HG03469 (cell line): Measurements from ENCODE around the gene MRPL11.

Source experiments
- ATAC-seq: cut with Tn5 transposase; IDR thresholded peaks from one replicate; pipeline ENCODE4 v1.9.1; 2021; ENCODE audit warnings: mild to moderate bottlenecking, moderate library complexity, moderate number of reproducible peaks; ENCODE audit not compliant: unreplicated experiment

The MRPL11 gene

GRCh38 chr11:66407651-66408050, 31.0 kb downstream of the MRPL11 start:
- no peak for ATAC-seq

DNA sequence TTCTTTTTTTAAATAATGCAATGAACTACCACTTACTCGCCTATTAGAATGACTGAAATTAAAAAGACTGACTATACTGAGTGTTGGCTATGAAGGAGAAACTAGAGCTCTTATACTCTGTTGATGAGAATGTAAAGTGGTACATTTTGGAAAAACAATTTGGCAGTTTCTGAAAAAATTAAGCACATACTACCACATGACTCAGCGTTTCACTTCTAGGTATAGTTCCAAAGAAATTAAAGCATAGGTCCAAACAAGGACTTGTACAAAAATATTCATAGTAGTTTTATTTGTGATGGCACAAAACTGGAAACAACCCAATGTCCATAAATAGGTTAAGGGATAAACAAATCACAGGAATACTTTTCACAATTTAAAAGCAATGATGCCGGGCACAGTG, 44.7 kb downstream of the MRPL11 start:
- no peak for ATAC-seq

- no peak for ATAC-seq
Observed at GRCh38 chr11:66391322-66391721, 47.3 kb downstream of the MRPL11 start.

DNA sequence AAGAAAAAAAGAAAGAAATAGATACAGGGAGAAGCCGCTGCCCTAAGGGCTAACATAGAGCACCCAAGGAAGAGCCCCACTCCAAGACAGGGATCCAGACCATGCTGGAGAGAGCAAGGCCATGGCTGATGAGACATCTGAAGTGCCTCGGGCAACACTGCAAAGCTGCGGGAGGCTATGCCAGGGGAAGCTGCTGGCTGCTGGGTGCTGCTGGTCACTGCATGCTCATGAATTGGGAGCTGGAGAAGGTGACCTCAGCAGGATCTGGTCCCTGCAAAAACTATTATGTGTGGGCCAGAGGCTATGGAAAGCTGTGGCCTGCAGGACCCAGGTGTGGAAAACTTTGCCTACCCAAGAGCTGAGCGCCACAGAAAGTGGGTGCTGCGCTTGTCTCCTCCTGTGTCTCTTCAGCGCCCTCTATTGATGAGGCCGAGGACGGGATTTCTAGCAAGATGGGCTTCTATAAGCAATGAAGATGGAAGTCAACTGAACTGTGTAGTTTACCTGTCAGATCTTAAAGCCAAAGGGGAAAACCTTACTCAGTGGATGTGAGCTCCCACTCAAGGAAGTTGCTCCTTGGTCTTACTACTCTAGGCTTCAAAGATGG, 49.8 kb downstream of the MRPL11 start:
- no peak for ATAC-seq

DNA sequence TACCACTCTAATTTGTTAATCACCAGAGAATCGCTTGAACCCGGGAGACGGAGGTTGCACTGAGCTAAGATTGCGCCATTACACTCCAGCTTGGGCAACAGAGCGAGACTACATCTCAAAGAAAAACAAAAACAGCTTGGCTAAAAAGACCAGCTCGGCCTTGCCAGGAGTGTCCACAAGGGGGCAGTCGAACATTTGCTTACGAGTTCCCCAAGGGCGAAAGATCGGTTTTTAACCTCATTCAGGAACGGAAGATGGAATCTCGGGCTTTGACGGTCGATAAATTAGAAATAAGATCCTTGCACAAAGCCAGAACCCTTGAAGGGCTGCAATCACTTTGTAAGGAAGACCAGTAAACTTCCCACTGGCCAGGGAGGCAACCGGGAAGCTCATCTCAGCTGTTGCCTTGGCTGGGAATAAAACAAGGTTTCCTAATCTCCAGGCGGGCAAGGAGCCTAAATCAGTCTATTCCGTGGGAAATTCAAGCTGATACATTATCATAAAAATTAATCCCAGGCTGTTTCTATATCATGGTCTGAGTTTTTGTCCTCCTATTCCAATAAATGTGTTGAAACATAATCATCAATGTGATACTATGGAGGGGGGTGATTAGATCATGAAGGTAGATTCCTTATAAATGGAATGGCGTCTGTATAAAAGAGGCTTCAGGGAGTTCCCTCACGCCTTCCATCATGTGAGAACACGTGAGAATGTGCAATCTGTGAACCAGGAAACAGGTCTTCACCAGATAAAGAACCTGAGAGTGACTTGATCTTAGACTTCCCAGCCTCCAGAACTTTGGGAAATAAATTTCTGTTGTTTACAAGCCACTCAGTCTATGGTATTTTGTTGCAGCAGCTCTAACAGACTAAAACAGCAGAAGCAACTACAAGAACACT, 52.2 kb downstream of the MRPL11 start:
- ATAC-seq: no peak
